Measurements from ENCODE around the gene SLK.

The SLK gene

DNA sequence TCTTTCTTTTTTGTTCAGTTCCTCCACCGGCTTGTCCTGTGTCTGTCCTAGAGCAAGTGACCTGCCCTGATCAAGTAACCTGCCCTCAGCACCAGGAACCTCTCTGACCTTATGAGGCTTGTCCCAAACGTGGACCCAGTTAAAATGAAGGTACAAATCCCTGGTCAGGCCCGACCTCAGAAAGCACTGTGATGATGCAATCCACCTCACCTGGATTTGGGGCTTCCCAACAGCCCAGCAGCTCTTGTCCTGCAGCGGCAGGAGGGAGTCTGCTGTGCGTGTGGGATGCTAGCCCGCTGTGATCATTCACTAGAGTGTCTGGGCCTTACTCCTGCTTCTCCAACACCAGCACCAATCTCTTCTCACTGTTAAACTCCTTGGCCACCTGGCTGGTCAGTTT lies 107.6 kb downstream of the SLK start:
- TF ChIP-seq, protein P1, sequence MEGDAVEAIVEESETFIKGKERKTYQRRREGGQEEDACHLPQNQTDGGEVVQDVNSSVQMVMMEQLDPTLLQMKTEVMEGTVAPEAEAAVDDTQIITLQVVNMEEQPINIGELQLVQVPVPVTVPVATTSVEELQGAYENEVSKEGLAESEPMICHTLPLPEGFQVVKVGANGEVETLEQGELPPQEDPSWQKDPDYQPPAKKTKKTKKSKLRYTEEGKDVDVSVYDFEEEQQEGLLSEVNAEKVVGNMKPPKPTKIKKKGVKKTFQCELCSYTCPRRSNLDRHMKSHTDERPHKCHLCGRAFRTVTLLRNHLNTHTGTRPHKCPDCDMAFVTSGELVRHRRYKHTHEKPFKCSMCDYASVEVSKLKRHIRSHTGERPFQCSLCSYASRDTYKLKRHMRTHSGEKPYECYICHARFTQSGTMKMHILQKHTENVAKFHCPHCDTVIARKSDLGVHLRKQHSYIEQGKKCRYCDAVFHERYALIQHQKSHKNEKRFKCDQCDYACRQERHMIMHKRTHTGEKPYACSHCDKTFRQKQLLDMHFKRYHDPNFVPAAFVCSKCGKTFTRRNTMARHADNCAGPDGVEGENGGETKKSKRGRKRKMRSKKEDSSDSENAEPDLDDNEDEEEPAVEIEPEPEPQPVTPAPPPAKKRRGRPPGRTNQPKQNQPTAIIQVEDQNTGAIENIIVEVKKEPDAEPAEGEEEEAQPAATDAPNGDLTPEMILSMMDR (IDR thresholded peaks at IDR 0.05) = no peak

DNA sequence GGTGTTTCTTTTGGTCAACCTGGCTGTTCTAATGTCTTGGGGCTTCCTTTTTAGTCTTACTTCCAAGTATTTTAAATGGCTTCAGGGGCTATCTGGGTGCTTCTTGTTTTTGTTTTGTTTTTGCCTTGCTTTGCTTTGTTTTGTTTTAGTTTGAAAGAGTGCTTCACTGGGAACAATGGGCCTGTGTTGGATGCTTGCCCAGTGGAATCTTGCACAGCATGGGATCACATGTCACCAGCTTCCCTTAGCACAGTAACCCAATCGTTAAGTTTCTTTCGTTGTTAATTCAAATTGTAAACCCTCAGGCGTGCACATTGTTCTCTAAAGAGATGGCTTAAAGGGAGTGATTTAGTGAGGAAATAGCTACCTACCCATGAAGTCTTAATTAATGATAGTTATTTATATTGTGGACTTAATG lies 109.8 kb downstream of the SLK start:
- TF ChIP-seq, protein P1 (IDR thresholded peaks at IDR 0.05) = no peak

DNA sequence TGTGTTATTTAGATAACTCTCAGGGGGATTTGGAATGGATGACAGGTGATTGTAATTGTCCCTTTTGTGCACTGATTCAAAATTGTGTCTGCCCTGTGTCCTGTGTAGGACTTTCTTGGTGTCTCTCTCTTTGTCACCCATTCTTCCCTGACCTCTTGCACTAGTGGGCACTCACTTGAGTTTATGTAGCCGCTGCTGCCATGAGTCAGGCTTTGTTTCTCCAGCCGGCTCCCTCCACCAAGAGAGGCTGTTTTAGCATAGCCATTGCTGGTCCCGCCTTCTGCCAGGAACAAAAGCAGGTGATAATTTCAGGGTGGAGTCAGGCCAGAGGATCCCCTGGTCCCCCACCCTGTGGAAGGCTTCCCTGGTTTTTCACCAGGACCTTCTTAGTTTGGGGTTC lies 110.3 kb downstream of the SLK start:
- TF ChIP-seq, protein P1 (IDR thresholded peaks at IDR 0.05) = no peak

DNA sequence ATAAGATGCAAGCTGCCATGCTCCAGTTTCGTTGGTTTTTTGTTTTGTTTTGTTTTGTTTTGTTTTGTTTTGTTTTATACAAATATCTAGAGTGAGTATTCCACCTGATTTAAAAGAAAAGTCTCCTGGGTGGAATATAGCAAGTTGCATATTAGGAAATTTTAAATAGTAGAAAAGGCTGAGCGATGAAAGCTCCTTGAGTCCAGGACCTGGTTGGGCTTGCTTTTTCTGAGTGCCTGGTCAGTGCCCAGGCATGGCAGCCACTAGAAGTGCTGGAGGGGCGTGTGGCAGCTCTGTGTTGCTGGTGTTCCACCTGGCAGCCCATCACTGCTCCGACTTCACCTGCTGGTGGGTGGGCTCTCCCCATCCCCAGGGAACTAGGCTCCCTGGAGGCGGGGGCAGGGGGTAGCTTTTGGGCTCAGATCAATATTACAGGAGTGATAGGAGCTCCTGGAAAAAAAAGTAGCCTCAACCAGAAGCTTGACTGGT lies 110.8 kb downstream of the SLK start:
- TF ChIP-seq, protein P1 (IDR thresholded peaks at IDR 0.05) = no peak
